ENCODE data around the gene TSPAN9.

The TSPAN9 gene

GRCh38 chr12:3244219-3244750 is 167.1 kb downstream of the TSPAN9 start:
- ChIA-PET POLR2A (no interaction called here), CTCF (no interaction called here)
- no peak for TF ChIP-seq CTCF (IDR thresholded peaks at IDR 0.05; ENCODE audit: control extremely low read depth, extremely low read depth, low read depth, missing control alignments)
- DNase-seq (ENCODE audit: extremely low spot score), result no peak

DNA sequence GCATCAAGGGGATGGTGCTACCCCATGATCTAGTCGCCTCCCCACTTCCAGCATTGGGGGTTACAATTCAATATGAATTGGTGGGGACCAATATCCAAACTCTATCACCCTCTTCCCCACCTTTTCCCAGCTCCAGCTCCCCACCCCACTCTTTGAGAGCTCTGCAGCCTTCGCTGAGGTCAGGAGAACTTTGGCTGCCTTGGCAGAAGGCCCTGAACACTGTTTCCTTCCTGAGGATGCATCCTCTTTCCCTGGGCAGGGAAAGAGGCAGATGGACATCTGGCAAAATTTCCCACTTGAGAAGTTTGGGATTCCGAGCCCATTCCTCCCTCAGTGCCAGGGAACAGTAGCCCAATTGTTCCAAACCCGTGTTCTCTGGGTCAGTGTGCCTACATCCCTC is 169.1 kb downstream of the TSPAN9 start:
- TF ChIP-seq CTCF (IDR thresholded peaks at IDR 0.05; ENCODE audit: control extremely low read depth, extremely low read depth, low read depth, missing control alignments), result no peak
- CTCF ChIA-PET, result no interaction called here
- no peak for DNase-seq (ENCODE audit: extremely low spot score)
- POLR2A ChIA-PET, result no interaction called here

GRCh38 chr12:3247077-3247476 is 169.9 kb downstream of the TSPAN9 start:
- DNase-seq (ENCODE audit: extremely low spot score), result no peak
- TF ChIP-seq CTCF (IDR thresholded peaks at IDR 0.05; ENCODE audit: control extremely low read depth, extremely low read depth, low read depth, missing control alignments), result no peak
- CTCF ChIA-PET, result interaction anchor here (1.5 kb wide), 1 partner anchor 22 kb away, joined by 4 read pairs; no protein-coding TSS in a partner anchor
- POLR2A ChIA-PET, result no interaction called here

- ChIA-PET CTCF (interaction anchor here (1.5 kb wide), 1 partner anchor 22 kb away, joined by 4 read pairs; no protein-coding TSS in a partner anchor), POLR2A (no interaction called here)
- DNase-seq (ENCODE audit: extremely low spot score), result no peak
- no peak for TF ChIP-seq CTCF (IDR thresholded peaks at IDR 0.05; ENCODE audit: control extremely low read depth, extremely low read depth, low read depth, missing control alignments)
Observed at GRCh38 chr12:3247629-3248161, 170.5 kb downstream of the TSPAN9 start.

GRCh38 chr12:3249081-3249800 is 172.1 kb downstream of the TSPAN9 start:
- no peak for DNase-seq (ENCODE audit: extremely low spot score)
- no peak for TF ChIP-seq CTCF (IDR thresholded peaks at IDR 0.05; ENCODE audit: control extremely low read depth, extremely low read depth, low read depth, missing control alignments)
- POLR2A ChIA-PET, result no interaction called here
- CTCF ChIA-PET, result no interaction called here

DNA sequence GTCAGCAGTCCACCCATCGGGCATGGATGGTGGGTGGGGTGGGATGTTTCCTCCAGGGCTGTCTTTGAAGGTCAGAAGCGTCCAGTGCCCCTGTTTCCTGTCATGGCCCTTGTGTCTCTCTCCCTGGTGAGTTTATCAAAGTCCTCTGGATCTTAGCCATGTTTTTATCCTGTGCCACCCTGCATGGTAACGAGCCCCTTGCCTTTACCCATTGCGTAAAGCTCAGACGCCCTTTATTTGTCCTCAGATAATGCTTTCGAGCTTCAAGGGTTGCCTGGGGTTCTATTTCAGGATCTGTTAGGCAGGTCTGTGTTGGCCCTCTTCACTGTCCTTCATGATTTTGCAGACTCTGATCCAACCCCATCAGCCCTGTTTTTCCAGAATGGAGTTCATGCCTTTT is 172.9 kb downstream of the TSPAN9 start:
- ChIA-PET POLR2A (no interaction called here), CTCF (no interaction called here)
- no peak for DNase-seq (ENCODE audit: extremely low spot score)
- no peak for TF ChIP-seq CTCF (IDR thresholded peaks at IDR 0.05; ENCODE audit: control extremely low read depth, extremely low read depth, low read depth, missing control alignments)
